K562 (cell line): Measurements from ENCODE around the gene GRIA1. TPM values are rescaled to one million over a fixed set of nuclear protein-coding genes. Genes with fewer than 3 reads are reported as not detected.

ENCODE experiments used
- ATAC-seq: fragments of 200-7000 bp; cut with Tn5 transposase; 3 replicates; pipeline ENCODE4 v1.9.1; 2020; ENCODE audit warnings: moderate library complexity
- BruUV-seq: library from RNA; stranded (reverse); fragments of 400-500 nt; replicated peaks from 2 replicates; lab custom pipeline; 2021; lab: Mats Ljungman, UMichigan
- CTCF ChIA-PET: fragments of 300-600 bp; formaldehyde crosslinking; extraction: SDS; loops from one replicate; lab custom pipeline; 2021; ENCODE audit warnings: low intra/inter-chr PET ratio; lab: Yijun Ruan, JAX
- POLR2A ChIA-PET: fragments of 300-600, 350-650 bp; sonication (Branson Sonifier 250); formaldehyde crosslinking; extraction: SDS; loops from one replicate; lab custom pipeline; 2021; ENCODE audit warnings: antibody characterized with exemption, inconsistent platforms; lab: Yijun Ruan, JAX
- DNase-seq, 4 experiments: peaks; one replicate each; pipeline versions ENCODE4 v3.0.0 to v3.0.0-alpha.2; 2011 to 2018; ENCODE audit warnings: low spot score in 3 of 4, mixed read lengths in 3 of 4; ENCODE audit errors: extremely low read depth in 1 of 4
- FAIRE-seq: peaks from 2 replicates; lab custom pipeline; 2011; peaks lifted over from hg19 to GRCh38; lab: Jason Lieb, UNC
- H2AFZ ChIP-seq: 2 replicates; pipeline ENCODE4 v1.6.0; 2011; ENCODE audit warnings: low read depth, low read length, control low read depth, inconsistent platforms
- H3K27ac ChIP-seq: fragments of 200-600 bp; 3 replicates; pipeline ENCODE4 v1.8.0; 2011; ENCODE audit warnings: low read depth, mild to moderate bottlenecking, control low read depth, inconsistent platforms, low read length, moderate library complexity, mixed read lengths; ENCODE audit errors: extremely low read depth
- H3K27me3 ChIP-seq, 2 experiments: fragments of 300-600 bp in 1 of 2; 2 replicates in 1 of 2; 3 replicates in 1 of 2; pipeline versions ENCODE4 v1.6.0 to v1.8.0; 2011; ENCODE audit warnings: inconsistent platforms in 2 of 2, low read length in 2 of 2, mild to moderate bottlenecking in 1 of 2, mixed read lengths in 1 of 2, moderate library complexity in 1 of 2; ENCODE audit not compliant: control insufficient read depth in 2 of 2, insufficient read depth in 2 of 2
- H3K36me3 ChIP-seq: fragments of 300-600 bp; 3 replicates; pipeline ENCODE4 v1.8.0; 2011; ENCODE audit warnings: mild to moderate bottlenecking, low read length, inconsistent platforms; ENCODE audit not compliant: control insufficient read depth, insufficient read depth
- H3K4me1 ChIP-seq, 2 experiments: fragments of 200-600 bp in 1 of 2; replicated peaks in 1 of 2; 2 replicates in 1 of 2; 3 replicates in 1 of 2; pipeline versions ENCODE4 v1.5.1 to v1.8.0; 2011; ENCODE audit warnings: inconsistent platforms in 2 of 2, low read length in 2 of 2, mild to moderate bottlenecking in 1 of 2, mixed read lengths in 1 of 2, moderate library complexity in 1 of 2; ENCODE audit not compliant: control insufficient read depth in 2 of 2, insufficient read depth in 2 of 2
- H3K4me2 ChIP-seq: 2 replicates; pipeline ENCODE4 v1.6.1; 2011; ENCODE audit warnings: low read length, control low read depth, inconsistent platforms, mixed read lengths; ENCODE audit not compliant: insufficient read depth
- H3K4me3 ChIP-seq: fragments of 200-600 bp; sonication (generic), shearing (Covaris generic); 2 replicates; pipeline ENCODE4 v1.5.1; 2016; ENCODE audit warnings: control low read depth, inconsistent platforms
- H3K79me2 ChIP-seq: fragments of 200-600 bp; 3 replicates; pipeline ENCODE4 v1.8.0; 2011; ENCODE audit warnings: low read length, inconsistent platforms; ENCODE audit not compliant: control insufficient read depth, insufficient read depth
- H3K9ac ChIP-seq, 2 experiments: 2 replicates each; pipeline versions ENCODE4 v1.6.0 to v1.6.1; 2011; ENCODE audit warnings: low read depth in 2 of 2, low read length in 2 of 2, control low read depth in 1 of 2, inconsistent platforms in 1 of 2, mild to moderate bottlenecking in 1 of 2, mixed read lengths in 1 of 2; ENCODE audit not compliant: insufficient read depth in 1 of 2
- H3K9me1 ChIP-seq: one replicate; pipeline ENCODE4 v1.6.0; 2011; ENCODE audit warnings: inconsistent platforms, mild to moderate bottlenecking, low read length, moderate library complexity; ENCODE audit not compliant: control insufficient read depth, insufficient read depth
- H3K9me3 ChIP-seq: replicated peaks from 2 replicates; pipeline ENCODE4 v1.5.1; 2011; ENCODE audit warnings: low read depth, low read length, inconsistent platforms; ENCODE audit not compliant: control insufficient read depth, insufficient read depth
- H4K20me1 ChIP-seq: replicated peaks from 2 replicates; pipeline ENCODE4 v1.6.1; 2011; ENCODE audit warnings: low read length, inconsistent platforms, mixed read lengths; ENCODE audit not compliant: control insufficient read depth, insufficient read depth
- ATF2 ChIP-seq: sonication (generic); formaldehyde crosslinking; IDR thresholded peaks from 2 replicates; pipeline ENCODE4 v1.8.1; 2022; ENCODE audit warnings: missing genetic modification reagents
- BHLHE40 ChIP-seq: IDR thresholded peaks from 2 replicates; pipeline ENCODE4 v1.6.1; 2011; ENCODE audit warnings: low read length, improper control_type of control experiment
- CBX8 ChIP-seq: fragments of 200-600 bp; sonication (generic); IDR thresholded peaks from 2 replicates; pipeline ENCODE4 v1.6.1; 2012; ENCODE audit warnings: borderline replicate concordance, mixed run types, low read depth, mild to moderate bottlenecking, moderate library complexity, mixed read lengths, low read length, control low read depth, inconsistent platforms; ENCODE audit not compliant: poor library complexity, severe bottlenecking; ENCODE audit errors: extremely low read depth
- FOXM1 ChIP-seq, 2 experiments: fragments of 450-650 bp in 1 of 2; sonication (generic) in 1 of 2; formaldehyde crosslinking in 1 of 2; IDR thresholded peaks; 2 replicates each; pipeline versions ENCODE4 v1.6.1 to v1.9.0; 2017 to 2022; ENCODE audit warnings: low read depth in 2 of 2, mild to moderate bottlenecking in 2 of 2, missing genetic modification reagents in 1 of 2, moderate library complexity in 1 of 2
- GABPA ChIP-seq: fragments of 200-800 bp; sonication (Bioruptor generic); conservative IDR thresholded peaks from 2 replicates; pipeline ENCODE4 v1.6.1; 2016; ENCODE audit warnings: low read depth, missing genetic modification characterization, missing compliant biosample characterization
- MBD2 ChIP-seq: sonication (generic); IDR thresholded peaks from 2 replicates; pipeline ENCODE4 v1.6.1; 2016; ENCODE audit warnings: low read depth, borderline replicate concordance
- RBM39 ChIP-seq: fragments of 200-400 bp; formaldehyde crosslinking; optimal IDR thresholded peaks from 2 replicates; pipeline ENCODE3; 2018; ENCODE audit warnings: low read depth, low read length
- XRCC3 ChIP-seq: fragments of 450-650 bp; IDR thresholded peaks from 2 replicates; pipeline ENCODE4 v1.6.1; 2017; ENCODE audit warnings: mild to moderate bottlenecking, moderate library complexity
- ZNF668 ChIP-seq: fragments of 250-450 bp; sonication (Bioruptor Pico); IDR thresholded peaks from 2 replicates; pipeline ENCODE4 v1.8.0; 2022; ENCODE audit warnings: mild to moderate bottlenecking, inconsistent platforms
- WGBS: fragments of 100-300 bp; shearing (Covaris generic); methylation state at CpG from one replicate; pipeline ENCODE4 v1.1.6; 2016; ENCODE audit warnings: low coverage, mixed read lengths; ENCODE audit not compliant: insufficient coverage; ENCODE audit errors: missing lambda C conversion rate; 5-methylcytosine and 5-hydroxymethylcytosine counted together
- in situ Hi-C: fragments of 300-500 bp; cut with MboI; formaldehyde crosslinking; loops from 4 replicates; pipeline ENCODE4 v1.15.0; 2018; ENCODE audit warnings: inconsistent platforms, mixed read lengths
- intact Hi-C: fragments of 100-400 bp; cut with micrococcal nuclease; formaldehyde crosslinking; loops from 2 replicates; pipeline ENCODE4 v1.14.2; 2022
- polyA plus RNA-seq, 8 experiments: library from polyadenylated mRNA; depleted of rRNA in 4 of 8; stranded (reverse) in 5 of 8; unstranded in 3 of 8; fragments of >200 nt; fragmentation: Nextera tagmentation in 2 of 8; fragmentation: Illumina TruSeq in 1 of 8; extraction: Ambion mirVana in 2 of 8; extraction: Trizol in 1 of 8; gene quantifications; 2 replicates each; pipeline versions ENCODE4 v1.2.1 to v1.2.3, GENCODE V29; 2011 to 2014; ENCODE audit warnings: inconsistent platforms in 1 of 8, missing spikeins in 1 of 8
- total RNA-seq, 7 experiments: library from RNA; depleted of rRNA in 6 of 7; stranded (reverse); fragments of >200 nt in 6 of 7; fragmentation: Illumina TruSeq in 2 of 7; extraction: Trizol in 2 of 7; gene quantifications; 2 replicates each; pipeline versions ENCODE4 v1.2.1 to v1.2.3, GENCODE V29; 2011 to 2021; ENCODE audit warnings: low replicate concordance in 1 of 7
- TF ChIP-seq, protein P1 (sequence below): fragments of 450-650 bp; formaldehyde crosslinking; IDR thresholded peaks from 2 replicates; pipeline ENCODE4 v1.4.0; 2020; ENCODE audit warnings: mild to moderate bottlenecking
- TF ChIP-seq, protein P2 (sequence below), 3 experiments: fragments of 200-800 bp in 1 of 3; sonication (Bioruptor generic) in 1 of 3; sonication (generic) in 1 of 3; formaldehyde crosslinking in 1 of 3; IDR thresholded peaks; 2 replicates each; pipeline versions ENCODE4 v1.6.1 to v1.8.0; 2016 to 2022; ENCODE audit warnings: mild to moderate bottlenecking in 2 of 3, missing compliant biosample characterization in 2 of 3, missing genetic modification characterization in 2 of 3, missing genetic modification reagents in 1 of 3

GRIA1 gene
- total and polyA plus RNA-seq, 9 of the 15 experiments (the other 6 are each of a cell fraction or from before 2014, with no cell fraction given): not detected

DNA sequence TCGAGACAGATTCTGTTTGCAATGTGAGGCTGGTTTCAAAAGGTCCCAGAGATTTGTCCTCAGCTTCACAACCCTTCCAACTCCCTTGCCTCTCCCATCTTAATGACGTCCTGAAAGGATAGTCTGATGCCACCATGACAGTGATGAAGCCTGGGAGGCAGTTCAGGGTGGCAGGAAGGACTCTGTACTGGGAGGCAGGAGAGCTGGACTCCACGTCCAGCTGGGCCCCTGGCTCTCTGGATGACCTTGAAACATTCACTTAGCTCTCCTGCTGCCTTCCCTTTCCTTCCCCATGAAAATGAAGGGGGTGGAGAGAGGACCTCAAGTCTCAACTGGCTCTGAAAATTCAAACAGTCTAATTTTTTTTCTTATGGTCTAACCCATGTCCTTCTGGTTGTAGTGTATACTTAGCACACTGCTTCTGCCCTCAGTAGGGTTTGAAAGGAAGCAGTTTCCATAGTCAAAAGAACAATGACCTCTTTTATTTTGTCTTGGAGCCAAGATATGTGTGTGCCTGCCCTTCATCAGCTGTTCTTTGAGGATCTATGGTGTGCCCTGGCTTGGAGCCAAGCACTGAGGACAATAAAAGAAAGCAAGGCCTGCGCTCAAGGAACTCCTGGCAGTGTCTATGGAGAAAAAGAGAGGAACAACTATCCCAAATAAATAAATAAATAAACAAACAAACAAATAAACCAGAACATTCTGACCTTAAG is 188.3 kb downstream of the GRIA1 start (continued):
- TF ChIP-seq ATF2 (CRISPR knock-in tag): no peak

GRCh38 chr5:153690236-153690635 is 199.8 kb downstream of the GRIA1 start:
- POLR2A ChIA-PET: no interaction called here
- CTCF ChIA-PET: no interaction called here
- Histone ChIP-seq H3K4me2 (no peak overlapping the region), H3K4me3 (no peak overlapping the region), H3K27me3 (no peaks in the 10 kb centered on the region; a peak in 1 of 5 replicates), H3K9me3 (no peaks in the 10 kb centered on the region), H3K79me2 (no peaks in the 10 kb centered on the region), H2AFZ (no peak overlapping the region), H3K9ac (no peak overlapping the region), H3K36me3 (no peaks in the 10 kb centered on the region), H3K9me1 (no peaks in the 10 kb centered on the region)
- in situ Hi-C loops: no loop called here
- 0% methylated on average over 3 of the region's 3 CpGs for WGBS
- no peak for ATAC-seq
- FAIRE-seq: no peak
- no TSS peak for BruUV-seq
- intact Hi-C loops: no loop called here
- TF ChIP-seq RBM39 (no peak), CBX8 (no peak), GABPA (no peak), XRCC3 (no peak), FOXM1 (IDR thresholded peaks at IDR 0.05; ENCODE audit: low read depth) (no peak), FOXM1 (CRISPR knock-in tag; IDR thresholded peaks at IDR 0.05; ENCODE audit: low read depth) (no peak), BHLHE40 (no peak), MBD2 (no peak), ZNF668 (CRISPR knock-in tag) (no peak)
- TF ChIP-seq, protein P1, sequence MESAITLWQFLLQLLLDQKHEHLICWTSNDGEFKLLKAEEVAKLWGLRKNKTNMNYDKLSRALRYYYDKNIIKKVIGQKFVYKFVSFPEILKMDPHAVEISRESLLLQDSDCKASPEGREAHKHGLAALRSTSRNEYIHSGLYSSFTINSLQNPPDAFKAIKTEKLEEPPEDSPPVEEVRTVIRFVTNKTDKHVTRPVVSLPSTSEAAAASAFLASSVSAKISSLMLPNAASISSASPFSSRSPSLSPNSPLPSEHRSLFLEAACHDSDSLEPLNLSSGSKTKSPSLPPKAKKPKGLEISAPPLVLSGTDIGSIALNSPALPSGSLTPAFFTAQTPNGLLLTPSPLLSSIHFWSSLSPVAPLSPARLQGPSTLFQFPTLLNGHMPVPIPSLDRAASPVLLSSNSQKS (CRISPR knock-in tag): no peak
- TF ChIP-seq, protein P2, sequence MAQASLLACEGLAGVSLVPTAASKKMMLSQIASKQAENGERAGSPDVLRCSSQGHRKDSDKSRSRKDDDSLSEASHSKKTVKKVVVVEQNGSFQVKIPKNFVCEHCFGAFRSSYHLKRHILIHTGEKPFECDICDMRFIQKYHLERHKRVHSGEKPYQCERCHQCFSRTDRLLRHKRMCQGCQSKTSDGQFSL (CRISPR knock-in tag; IDR thresholded peaks at IDR 0.05): no peak
- TF ChIP-seq, protein P2 (tag; IDR thresholded peaks at IDR 0.05): no peak
- TF ChIP-seq, all 486 proteins: peak for 0
- no peaks in the 10 kb centered on the region for H3K4me1 ChIP-seq
- no peak overlapping the region for H3K27ac ChIP-seq
- H4K20me1 ChIP-seq: no peaks in the 10 kb centered on the region
- DNase-seq: no peak
